Measurements from ENCODE around the gene CCDC175.

CCDC175 gene

DNA sequence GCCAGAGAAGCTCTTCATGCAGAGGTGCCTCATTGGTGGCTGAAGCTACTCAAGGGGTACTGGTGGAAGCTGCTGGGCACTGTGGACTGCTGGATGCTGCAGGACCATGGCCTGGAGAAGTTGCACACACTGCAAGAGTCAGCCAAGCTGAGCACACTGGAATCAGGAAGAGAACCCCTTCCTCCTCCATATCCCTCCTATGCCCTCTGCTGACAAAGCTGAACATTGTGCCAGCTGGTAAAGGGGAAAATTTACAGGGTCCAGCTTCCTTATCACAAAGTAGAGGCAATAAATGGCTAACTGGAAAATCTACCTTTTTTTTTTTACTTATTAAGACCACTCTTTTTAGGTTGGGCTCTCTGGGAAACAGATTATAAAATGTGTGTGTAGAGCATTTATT lies 6.5 kb downstream of the CCDC175 start:
- Histone ChIP-seq H3K27me3 (ENCODE audit: control insufficient read depth, insufficient read depth, low read length) (no peaks in the 10 kb centered on the region), H3K4me1 (no peaks in the 10 kb centered on the region), H3K9me3 (ENCODE audit: control insufficient read depth, low read length) (no peaks in the 10 kb centered on the region), H2AFZ (no peak overlapping the region), H3K79me2 (no peaks in the 10 kb centered on the region), H3K4me2 (ENCODE audit: low read length) (no peak overlapping the region), H3K9ac (no peak overlapping the region), H3K4me3 (ENCODE audit: low read depth, low read length) (no peak overlapping the region), H3K36me3 (ENCODE audit: control insufficient read depth, insufficient read depth, low read length) (no peaks in the 10 kb centered on the region), H3K27ac (no peak overlapping the region)
- TF ChIP-seq, protein P1, sequence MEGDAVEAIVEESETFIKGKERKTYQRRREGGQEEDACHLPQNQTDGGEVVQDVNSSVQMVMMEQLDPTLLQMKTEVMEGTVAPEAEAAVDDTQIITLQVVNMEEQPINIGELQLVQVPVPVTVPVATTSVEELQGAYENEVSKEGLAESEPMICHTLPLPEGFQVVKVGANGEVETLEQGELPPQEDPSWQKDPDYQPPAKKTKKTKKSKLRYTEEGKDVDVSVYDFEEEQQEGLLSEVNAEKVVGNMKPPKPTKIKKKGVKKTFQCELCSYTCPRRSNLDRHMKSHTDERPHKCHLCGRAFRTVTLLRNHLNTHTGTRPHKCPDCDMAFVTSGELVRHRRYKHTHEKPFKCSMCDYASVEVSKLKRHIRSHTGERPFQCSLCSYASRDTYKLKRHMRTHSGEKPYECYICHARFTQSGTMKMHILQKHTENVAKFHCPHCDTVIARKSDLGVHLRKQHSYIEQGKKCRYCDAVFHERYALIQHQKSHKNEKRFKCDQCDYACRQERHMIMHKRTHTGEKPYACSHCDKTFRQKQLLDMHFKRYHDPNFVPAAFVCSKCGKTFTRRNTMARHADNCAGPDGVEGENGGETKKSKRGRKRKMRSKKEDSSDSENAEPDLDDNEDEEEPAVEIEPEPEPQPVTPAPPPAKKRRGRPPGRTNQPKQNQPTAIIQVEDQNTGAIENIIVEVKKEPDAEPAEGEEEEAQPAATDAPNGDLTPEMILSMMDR (IDR thresholded peaks at IDR 0.05), result no peak

DNA sequence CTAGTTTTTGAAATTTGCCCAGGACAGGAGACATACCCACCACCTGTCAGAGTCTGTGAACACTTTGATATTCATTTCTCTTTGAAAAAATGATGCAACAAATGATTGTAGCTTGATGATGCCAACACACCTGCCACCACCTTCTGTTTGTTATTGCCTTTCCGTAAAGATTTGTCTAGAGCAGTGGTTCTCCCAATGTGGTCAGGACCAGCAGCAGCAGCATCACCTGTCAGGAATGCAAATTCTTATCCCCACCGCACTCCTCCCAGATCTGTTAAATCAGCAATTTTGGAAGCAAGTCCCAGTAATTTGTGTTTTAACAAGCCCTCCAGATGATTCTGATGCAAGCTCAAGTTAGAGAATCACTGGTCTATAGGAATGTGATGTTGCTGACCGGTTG lies 9.9 kb downstream of the CCDC175 start:
- H2AFZ ChIP-seq, result no peak overlapping the region
- no peak overlapping the region for H3K4me3 ChIP-seq (ENCODE audit: low read depth, low read length)
- H3K9ac ChIP-seq, result no peak overlapping the region
- no peaks in the 10 kb centered on the region for H3K27me3 ChIP-seq (ENCODE audit: control insufficient read depth, insufficient read depth, low read length)
- H3K4me2 ChIP-seq (ENCODE audit: low read length), result no peak overlapping the region
- H3K79me2 ChIP-seq, result no peaks in the 10 kb centered on the region
- no peaks in the 10 kb centered on the region for H3K36me3 ChIP-seq (ENCODE audit: control insufficient read depth, insufficient read depth, low read length)
- TF ChIP-seq, protein P1 (IDR thresholded peaks at IDR 0.05), result no peak
- H3K4me1 ChIP-seq, result no peaks in the 10 kb centered on the region
- no peak overlapping the region for H3K27ac ChIP-seq
- no peaks in the 10 kb centered on the region for H3K9me3 ChIP-seq (ENCODE audit: control insufficient read depth, low read length)

DNA sequence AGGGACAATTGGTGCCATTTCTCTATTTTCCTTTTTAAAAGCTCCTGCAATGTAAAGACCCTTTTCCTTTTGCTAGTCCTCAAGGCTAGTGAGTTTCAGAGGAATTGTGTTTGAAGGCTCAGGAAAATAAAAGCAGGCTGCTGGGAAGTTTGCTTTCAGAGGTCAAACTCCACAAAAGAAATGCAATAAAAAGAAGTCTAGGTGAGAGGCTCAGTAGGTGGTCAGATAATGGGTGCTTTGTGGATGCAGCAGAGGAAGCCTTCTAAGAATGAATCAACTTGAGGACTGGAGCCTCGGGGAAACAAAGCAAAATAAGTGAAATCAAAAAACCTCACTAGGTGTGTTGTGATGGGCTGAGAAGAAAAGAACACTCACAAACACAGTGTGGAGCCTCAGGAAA lies 10.3 kb downstream of the CCDC175 start:
- Histone ChIP-seq H3K4me3 (ENCODE audit: low read depth, low read length) (no peak overlapping the region), H3K9ac (no peak overlapping the region), H3K4me2 (ENCODE audit: low read length) (no peak overlapping the region), H3K4me1 (no peaks in the 10 kb centered on the region), H2AFZ (no peak overlapping the region), H3K79me2 (no peaks in the 10 kb centered on the region), H3K27ac (no peak overlapping the region), H3K9me3 (ENCODE audit: control insufficient read depth, low read length) (no peaks in the 10 kb centered on the region), H3K27me3 (ENCODE audit: control insufficient read depth, insufficient read depth, low read length) (no peaks in the 10 kb centered on the region), H3K36me3 (ENCODE audit: control insufficient read depth, insufficient read depth, low read length) (no peaks in the 10 kb centered on the region)
- TF ChIP-seq, protein P1 (IDR thresholded peaks at IDR 0.05), result no peak

DNA sequence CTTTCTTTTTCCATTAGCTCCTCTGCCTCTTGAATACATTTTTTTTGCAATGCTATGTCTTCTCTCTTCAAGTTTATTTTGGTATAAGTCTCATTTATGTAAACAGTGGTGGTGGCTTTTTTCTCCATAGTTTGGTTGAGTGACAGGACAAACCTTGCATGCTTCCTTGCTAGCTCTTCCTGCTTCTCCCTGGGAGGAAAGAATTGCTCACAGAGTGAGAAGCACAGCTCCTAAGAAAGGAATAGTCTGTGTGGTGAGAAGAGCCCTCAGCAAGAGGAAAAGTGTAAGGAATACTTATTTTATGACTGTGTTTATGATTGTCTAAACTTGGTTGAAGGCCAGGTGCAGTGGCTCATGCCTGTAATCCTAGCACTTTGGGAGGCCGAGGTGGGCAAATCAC lies 11.5 kb downstream of the CCDC175 start:
- no peaks in the 10 kb centered on the region for H3K79me2 ChIP-seq
- H3K4me3 ChIP-seq (ENCODE audit: low read depth, low read length), result no peak overlapping the region
- no peak overlapping the region for H2AFZ ChIP-seq
- H3K27me3 ChIP-seq (ENCODE audit: control insufficient read depth, insufficient read depth, low read length), result no peaks in the 10 kb centered on the region
- no peak overlapping the region for H3K9ac ChIP-seq
- TF ChIP-seq, protein P1 (IDR thresholded peaks at IDR 0.05), result no peak
- H3K4me2 ChIP-seq (ENCODE audit: low read length), result no peak overlapping the region
- H3K36me3 ChIP-seq (ENCODE audit: control insufficient read depth, insufficient read depth, low read length), result no peaks in the 10 kb centered on the region
- H3K9me3 ChIP-seq (ENCODE audit: control insufficient read depth, low read length), result no peaks in the 10 kb centered on the region
- no peak overlapping the region for H3K27ac ChIP-seq
- H3K4me1 ChIP-seq, result no peaks in the 10 kb centered on the region

DNA sequence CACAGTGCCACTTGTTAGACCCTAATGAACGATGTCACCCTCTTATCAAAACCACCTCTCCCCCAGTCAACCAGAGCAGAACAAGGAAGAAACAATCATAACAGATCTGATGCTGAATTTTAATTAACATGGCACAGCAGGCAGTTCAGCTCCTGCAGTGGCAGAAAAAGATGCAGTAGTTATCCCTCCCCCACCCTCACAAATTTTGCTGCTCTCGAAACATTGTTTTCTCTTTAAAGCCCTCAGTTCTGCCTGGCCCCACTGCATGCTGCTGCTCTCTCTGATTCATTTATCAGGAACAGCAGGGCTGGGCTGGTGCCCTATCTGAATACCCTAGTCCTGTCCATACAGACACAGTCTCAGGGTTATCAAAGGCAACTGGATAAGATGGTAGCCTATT lies 12.2 kb downstream of the CCDC175 start:
- TF ChIP-seq, protein P1 (IDR thresholded peaks at IDR 0.05), result no peak
- H3K27ac ChIP-seq, result no peak overlapping the region

More for the DNA sequence above, 12.2 kb downstream of the CCDC175 start:
- H3K4me2 ChIP-seq (ENCODE audit: low read length), result no peak overlapping the region
- H3K79me2 ChIP-seq, result no peaks in the 10 kb centered on the region
- H3K27me3 ChIP-seq (ENCODE audit: control insufficient read depth, insufficient read depth, low read length), result no peaks in the 10 kb centered on the region
- H2AFZ ChIP-seq, result no peak overlapping the region
- no peaks in the 10 kb centered on the region for H3K36me3 ChIP-seq (ENCODE audit: control insufficient read depth, insufficient read depth, low read length)
- H3K4me1 ChIP-seq, result no peaks in the 10 kb centered on the region
- H3K4me3 ChIP-seq (ENCODE audit: low read depth, low read length), result no peak overlapping the region
- no peaks in the 10 kb centered on the region for H3K9me3 ChIP-seq (ENCODE audit: control insufficient read depth, low read length)
- no peak overlapping the region for H3K9ac ChIP-seq
